Cardiac atrium fibroblast (primary cell): Measurements from ENCODE around the gene RETREG1. TPM values are rescaled to one million over a fixed set of nuclear protein-coding genes. Genes with fewer than 3 reads are reported as not detected.

Experiments used
- total RNA-seq: library from RNA; depleted of rRNA; stranded (reverse); fragments of >200 nt; gene quantifications from 2 replicates; pipeline ENCODE4 v1.2.3, GENCODE V29; 2015

RETREG1 gene
- total RNA-seq: under 0.01 and 1.3 TPM in 2 replicates

DNA sequence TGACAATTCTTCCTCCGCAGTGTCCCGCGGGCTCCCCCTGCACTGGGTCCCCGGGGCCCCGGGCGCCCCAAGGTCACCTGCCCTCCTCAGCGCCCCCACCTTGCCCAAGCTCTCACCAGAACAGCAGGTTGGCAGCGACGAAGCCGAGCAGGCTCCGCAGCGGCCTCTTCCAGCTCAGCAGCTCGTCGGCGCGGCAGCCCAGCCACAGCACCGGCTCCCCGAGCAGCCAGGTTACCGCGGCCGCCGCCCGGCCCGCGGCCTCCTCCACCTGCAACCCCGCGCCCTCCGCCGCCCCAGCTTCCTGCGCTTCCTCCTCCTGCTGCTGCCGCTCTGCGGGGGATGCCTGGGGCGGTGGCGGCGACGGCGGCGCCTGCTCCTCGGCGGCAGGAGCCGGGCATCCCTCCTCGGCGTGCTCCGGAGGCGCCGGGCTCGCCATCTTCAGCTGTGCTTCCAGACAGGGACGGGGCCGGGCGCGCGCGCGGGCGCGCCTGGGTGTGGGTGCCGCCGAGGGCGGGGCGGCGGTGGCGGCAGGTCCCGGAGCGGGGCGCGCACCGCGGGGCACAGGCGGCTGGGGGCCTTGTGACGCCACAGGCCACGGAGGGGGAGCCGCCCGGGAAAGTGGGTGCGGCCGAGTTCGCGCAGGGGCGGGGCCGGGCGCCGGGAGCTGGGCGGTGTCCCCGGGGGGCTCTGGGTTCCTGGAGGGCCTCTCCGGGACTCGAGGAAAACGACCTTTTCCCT, at the start of gene RETREG1:
Gene RETREG1 (minus strand): TSS at position 462 of the 738 bp plus-strand sequence. CDS start 26 bp downstream, at position 436.

GRCh38 chr5:16465544-16466432, 151.0 kb downstream of the RETREG1 start, which contains the start of gene ZNF622:
TSS of gene ZNF622 (minus strand) at chr5:16465800. CDS start at chr5:16465665, 135 bp downstream.

Other genes starting within 250 kb of the RETREG1 start
- gene ZNF622, start 151.2 kb downstream of the RETREG1 start, total RNA-seq: 32.0 and 33.0 TPM in 2 replicates